K562 (cell line): ENCODE measurements around the gene PRKAR2B.

Experiments
- ARID1B ChIP-seq: fragments of 450-650 bp; IDR thresholded peaks from 2 replicates; pipeline ENCODE4 v1.6.1; 2016; ENCODE audit warnings: antibody characterized with exemption, mild to moderate bottlenecking, inconsistent platforms
- BHLHE40 ChIP-seq: IDR thresholded peaks from 2 replicates; pipeline ENCODE4 v1.6.1; 2011; ENCODE audit warnings: low read length, improper control_type of control experiment
- FOXO4 ChIP-seq: fragments of 450-650 bp; formaldehyde crosslinking; IDR thresholded peaks from 2 replicates; pipeline ENCODE4 v1.4.0; 2020; ENCODE audit warnings: mild to moderate bottlenecking, moderate library complexity
- HNRNPUL1 ChIP-seq: fragments of 200-400 bp; formaldehyde crosslinking; IDR thresholded peaks from 2 replicates; pipeline ENCODE4 v1.6.1; 2017; ENCODE audit warnings: low read length
- MAX ChIP-seq: sonication (generic); formaldehyde crosslinking; IDR thresholded peaks from 2 replicates; pipeline ENCODE4 v1.9.0; 2022; ENCODE audit warnings: mild to moderate bottlenecking, missing genetic modification reagents
- MCM5 ChIP-seq: fragments of 450-650 bp; IDR thresholded peaks from 2 replicates; pipeline ENCODE4 v1.6.1; 2016; ENCODE audit warnings: low read depth
- NR1H2 ChIP-seq: sonication (generic); formaldehyde crosslinking; IDR thresholded peaks from 2 replicates; pipeline ENCODE4 v1.4.0; 2020; ENCODE audit warnings: mild to moderate bottlenecking, missing genetic modification reagents
- ZNF212 ChIP-seq: fragments of 450-650 bp; formaldehyde crosslinking; IDR thresholded peaks from 2 replicates; pipeline ENCODE4 v1.4.0; 2020; ENCODE audit warnings: mild to moderate bottlenecking
- ZSCAN29 ChIP-seq: fragments of 450-650 bp; IDR thresholded peaks from 2 replicates; pipeline ENCODE4 v1.6.1; 2017

GRCh38 chr7:107027208-107027607 lies 17.3 kb upstream of the PRKAR2B start:
- TF ChIP-seq MAX (CRISPR knock-in tag) = no peak
- no peak for TF ChIP-seq ZNF212 (CRISPR knock-in tag)
- no peak for TF ChIP-seq ARID1B
- no peak for TF ChIP-seq MCM5
- TF ChIP-seq NR1H2 (CRISPR knock-in tag) = no peak; the same call in 1 of the 2 replicates
- TF ChIP-seq HNRNPUL1 = no peak
- TF ChIP-seq BHLHE40 = no peak
- TF ChIP-seq ZSCAN29 = no peak
- TF ChIP-seq FOXO4 (CRISPR knock-in tag) = no peak
